AG09319 (cell line): ENCODE measurements around the gene EMC8.

Source experiments
- DNase-seq: peaks from one replicate; pipeline ENCODE4 v3.0.0-alpha.2; 2010; ENCODE audit warnings: low read depth; ENCODE audit errors: extremely low read depth
- TF ChIP-seq, protein P1 (sequence below): IDR thresholded peaks from 2 replicates; pipeline ENCODE4 v1.5.1; 2011; ENCODE audit warnings: low read depth, mild to moderate bottlenecking, inconsistent platforms, low read length, moderate library complexity

EMC8 gene

GRCh38 chr16:85826686-85827247, 27.4 kb upstream of the EMC8 start:
- TF ChIP-seq, protein P1, sequence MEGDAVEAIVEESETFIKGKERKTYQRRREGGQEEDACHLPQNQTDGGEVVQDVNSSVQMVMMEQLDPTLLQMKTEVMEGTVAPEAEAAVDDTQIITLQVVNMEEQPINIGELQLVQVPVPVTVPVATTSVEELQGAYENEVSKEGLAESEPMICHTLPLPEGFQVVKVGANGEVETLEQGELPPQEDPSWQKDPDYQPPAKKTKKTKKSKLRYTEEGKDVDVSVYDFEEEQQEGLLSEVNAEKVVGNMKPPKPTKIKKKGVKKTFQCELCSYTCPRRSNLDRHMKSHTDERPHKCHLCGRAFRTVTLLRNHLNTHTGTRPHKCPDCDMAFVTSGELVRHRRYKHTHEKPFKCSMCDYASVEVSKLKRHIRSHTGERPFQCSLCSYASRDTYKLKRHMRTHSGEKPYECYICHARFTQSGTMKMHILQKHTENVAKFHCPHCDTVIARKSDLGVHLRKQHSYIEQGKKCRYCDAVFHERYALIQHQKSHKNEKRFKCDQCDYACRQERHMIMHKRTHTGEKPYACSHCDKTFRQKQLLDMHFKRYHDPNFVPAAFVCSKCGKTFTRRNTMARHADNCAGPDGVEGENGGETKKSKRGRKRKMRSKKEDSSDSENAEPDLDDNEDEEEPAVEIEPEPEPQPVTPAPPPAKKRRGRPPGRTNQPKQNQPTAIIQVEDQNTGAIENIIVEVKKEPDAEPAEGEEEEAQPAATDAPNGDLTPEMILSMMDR: no peak
- DNase-seq: no peak

DNA sequence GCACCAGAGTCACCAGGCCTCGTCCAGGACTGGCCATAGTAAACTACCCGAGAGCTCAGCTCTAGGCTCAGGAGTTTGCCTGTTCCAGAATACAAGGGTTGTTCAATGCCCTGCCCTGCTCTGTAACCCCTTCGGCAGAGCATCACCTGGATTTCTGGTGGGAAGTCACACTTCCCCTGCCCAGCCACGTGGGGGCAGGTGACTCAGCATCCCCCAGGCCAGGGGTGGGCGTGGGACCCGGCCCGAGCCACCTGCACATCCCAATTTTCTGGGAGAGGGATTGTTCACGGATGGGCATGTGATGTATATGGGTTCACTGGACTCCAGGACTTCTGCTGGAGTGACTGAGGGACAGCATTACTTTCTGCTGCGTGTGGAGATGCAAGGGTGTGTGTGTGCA, 26.0 kb upstream of the EMC8 start:
- DNase-seq: no peak

DNA sequence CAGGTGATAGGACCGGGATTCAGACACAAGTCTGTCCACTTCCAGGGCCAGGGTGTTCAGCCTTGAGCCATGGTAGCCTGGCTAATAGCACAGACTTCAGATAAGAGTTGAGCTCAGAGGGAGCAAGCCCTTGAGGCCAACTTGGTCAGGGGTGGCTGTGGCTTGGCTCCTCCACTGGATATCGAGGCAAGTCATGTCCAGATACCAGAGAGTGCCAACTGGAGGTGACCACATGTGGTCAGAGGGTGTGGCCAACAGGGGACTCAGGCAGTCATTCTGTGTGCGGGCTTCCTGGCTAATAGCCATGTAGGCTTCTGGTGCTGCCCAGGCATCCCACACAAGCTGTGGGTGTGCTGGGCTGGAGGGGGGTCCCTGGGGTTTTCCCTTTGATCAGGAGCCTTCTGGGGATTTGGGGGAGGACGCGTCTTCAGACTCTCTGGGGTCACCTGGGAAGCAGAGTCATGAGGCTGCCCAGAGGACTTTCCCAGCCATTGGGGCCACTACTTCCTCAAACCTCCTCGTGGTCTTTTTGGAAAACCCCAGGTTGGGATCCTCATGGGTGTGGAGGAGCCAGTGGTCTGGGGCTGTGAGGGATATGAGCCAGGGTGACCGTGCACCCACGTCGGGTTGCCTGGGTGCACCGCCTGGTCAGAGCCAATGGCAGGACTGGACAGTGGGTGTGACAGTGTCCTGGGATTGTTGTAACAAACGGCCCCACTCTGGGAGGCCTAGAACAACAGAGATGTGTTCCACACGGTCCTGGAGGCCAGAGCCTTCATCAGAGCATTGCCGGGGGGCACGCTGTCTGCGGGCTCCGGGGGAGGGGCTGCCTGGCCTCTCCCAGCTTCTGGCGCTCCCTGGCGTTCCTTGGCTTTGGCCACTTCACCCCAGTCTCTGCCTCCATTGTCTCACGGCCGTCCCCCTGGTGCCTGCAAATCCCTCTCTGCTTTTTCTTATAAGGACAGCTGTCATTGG, 25.1 kb upstream of the EMC8 start:
- no peak for DNase-seq
- TF ChIP-seq, protein P1: no peak

More for the DNA sequence above, 26.0 kb upstream of the EMC8 start:
- TF ChIP-seq, protein P1: no peak

- DNase-seq: no peak
- TF ChIP-seq, protein P1: no peak
Observed at GRCh38 chr16:85823328-85823920, 24.1 kb upstream of the EMC8 start.

DNA sequence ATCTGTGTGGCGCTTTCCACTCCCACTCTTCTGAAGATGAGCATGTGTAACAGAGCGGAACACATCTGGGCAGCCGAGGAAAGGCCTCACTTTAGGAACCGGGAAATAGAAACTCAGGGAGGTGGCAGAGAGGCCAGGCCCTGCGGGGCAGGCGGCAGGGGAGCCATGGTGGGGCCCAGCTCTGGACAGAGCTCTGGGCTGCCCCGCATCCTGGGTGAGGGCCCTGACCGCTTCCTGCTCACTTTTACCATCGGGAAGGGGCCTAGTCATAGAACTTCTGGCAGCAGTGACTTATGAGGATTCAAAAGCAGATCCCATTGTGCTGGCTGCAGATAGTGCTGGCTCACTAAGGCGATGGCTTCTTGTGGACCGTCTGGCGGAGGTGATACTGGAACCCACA, 22.8 kb upstream of the EMC8 start:
- TF ChIP-seq, protein P1: no peak

DNA sequence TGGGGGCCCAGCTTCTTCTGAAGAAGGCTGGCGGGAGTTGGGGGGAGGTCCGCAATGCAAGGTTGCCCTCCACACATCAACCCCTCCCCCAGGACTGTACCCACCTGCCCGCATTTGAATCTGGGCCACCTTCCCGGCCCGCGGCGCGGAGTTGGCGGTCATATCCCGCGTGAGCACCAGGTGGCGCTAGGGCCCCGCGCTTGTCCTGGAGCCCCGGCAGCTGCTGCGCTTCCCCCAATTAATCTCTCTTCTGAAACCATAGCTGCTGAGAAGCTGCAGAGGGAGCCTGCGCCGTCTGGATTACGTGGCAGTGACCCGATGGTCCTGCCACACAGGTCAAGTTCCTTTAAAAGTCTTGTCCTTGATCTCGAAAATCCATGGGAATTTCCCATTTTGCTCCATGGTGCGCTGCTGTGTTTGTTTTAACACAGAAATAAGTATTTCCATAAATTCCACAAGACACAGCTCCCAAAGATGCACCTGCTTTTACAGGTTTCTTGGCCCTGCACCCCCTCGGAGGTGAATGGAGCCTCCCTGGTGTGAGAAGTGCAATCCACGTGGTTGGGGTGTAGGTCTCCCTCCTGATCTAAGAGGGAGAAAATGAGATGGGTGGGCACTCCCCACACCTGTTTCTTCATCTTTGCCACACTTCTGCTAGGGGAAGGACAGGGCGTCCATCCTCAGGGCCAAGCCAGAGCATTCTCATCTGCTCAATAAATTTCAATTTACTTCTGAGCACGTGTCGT, 22.2 kb upstream of the EMC8 start:
- peak; percentile 35 for DNase-seq
- TF ChIP-seq, protein P1: peak; percentile 90

More for the DNA sequence above, 22.8 kb upstream of the EMC8 start:
- no peak for DNase-seq
